NAMALWA (cell line): ENCODE results near the gene HEXB.
A peak's percentile ranks its signal among the peaks of the same experiment; 100 is the strongest.
"Not testable (repeated sequence)": the region's sequence is repeated elsewhere in the genome, so short reads cannot be mapped to it uniquely, and the experiment has no call there.

Source experiments
- DNase-seq: peaks from one replicate; pipeline ENCODE4 v3.0.0-alpha.2; 2015; ENCODE audit warnings: low spot score

The HEXB gene

DNA sequence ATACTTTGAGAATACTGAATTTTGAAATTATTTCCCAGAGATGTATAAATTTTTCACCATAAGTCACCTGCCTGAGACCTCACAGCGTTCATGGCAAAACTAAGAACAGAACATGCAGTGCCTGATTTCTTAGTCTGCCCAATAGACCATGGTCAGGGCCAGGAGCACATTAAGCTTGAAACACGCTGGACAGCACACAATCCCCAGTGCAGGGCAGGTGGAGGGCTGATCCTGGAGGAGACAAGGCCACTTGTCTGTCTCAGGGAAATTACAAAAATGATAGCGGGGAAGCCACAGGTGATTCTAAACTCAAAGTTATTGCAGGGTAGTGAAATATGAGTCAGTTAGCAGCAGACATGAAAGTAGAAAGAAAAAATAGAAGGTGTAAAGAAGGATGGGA is 25.9 kb upstream of the HEXB start:
- no peak for DNase-seq

DNA sequence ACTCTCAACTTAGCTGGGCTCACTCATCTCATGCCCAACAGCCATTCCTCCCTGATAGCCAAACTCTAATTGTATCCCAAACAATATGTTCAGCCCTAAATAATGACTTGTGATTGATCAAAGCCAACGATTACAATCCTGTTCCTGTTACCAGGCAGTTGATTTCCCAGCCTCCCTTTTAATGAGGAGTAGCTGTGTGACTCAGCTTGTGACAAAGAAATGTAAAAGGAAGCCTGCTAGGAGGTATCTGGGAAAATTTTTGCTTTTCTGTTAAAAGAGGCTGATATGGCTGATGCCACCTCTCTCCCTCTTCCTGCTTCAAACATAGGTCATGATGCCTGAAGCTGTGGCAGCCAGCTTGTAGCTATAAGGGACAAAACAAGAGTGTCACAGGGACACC is 24.9 kb upstream of the HEXB start:
- DNase-seq: no peak

DNA sequence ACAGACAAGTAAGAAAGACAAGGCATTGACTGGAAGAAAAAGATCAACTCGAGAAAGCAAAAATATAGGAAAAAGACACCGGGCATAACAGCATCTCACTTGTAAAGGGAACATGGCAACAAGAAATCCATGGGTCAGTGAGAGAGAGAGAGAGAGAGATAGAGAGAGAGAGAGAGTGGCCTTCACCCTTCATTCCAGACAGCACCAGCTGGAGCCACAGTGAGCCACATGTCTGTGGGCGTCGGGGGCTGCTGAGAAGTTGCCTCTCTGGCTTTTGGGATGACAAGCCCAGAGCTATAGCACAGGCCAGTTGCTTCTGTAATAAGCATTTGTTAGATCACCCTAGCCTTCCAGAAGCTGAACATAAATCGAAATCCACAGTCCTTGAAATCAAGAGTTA is 24.2 kb upstream of the HEXB start:
- no peak for DNase-seq

DNA sequence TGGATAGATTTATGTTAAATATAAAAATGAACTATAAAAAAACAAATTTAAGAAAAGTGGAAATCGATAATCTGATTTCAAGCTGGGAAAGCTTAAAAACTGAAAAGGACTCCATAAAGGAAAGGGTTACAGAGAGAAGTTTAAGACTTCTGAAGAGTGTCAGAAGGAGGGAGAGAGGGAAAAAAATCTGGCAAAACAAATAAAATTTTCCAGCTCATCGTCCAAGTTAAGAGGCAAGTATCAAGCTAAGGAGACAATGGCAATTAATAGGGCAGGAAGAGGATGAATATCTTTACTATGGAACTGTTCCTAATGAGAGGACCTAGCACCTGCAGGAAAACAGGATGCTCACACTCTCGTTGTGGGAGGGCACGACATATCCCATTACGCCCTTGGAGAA is 20.5 kb upstream of the HEXB start:
- DNase-seq: no peak

DNA sequence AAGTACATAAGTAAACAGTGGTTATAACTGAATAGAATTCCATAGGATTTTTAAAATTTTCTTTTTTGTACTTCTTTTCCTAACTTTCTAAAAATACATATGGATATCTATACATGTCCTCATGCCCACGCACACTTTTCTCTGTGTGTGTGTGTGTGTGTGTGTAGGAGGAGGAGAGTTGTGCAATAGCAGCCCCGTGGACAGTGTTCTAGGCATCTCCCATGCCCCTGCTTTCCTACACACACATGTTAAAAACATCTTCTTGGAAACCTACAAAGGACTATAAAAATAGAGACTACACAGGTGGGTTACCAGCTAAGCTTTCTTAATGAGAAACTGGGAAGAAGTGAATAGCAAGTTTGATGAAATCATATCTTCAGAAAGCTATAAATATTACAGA is 19.8 kb upstream of the HEXB start:
- no peak for DNase-seq

DNA sequence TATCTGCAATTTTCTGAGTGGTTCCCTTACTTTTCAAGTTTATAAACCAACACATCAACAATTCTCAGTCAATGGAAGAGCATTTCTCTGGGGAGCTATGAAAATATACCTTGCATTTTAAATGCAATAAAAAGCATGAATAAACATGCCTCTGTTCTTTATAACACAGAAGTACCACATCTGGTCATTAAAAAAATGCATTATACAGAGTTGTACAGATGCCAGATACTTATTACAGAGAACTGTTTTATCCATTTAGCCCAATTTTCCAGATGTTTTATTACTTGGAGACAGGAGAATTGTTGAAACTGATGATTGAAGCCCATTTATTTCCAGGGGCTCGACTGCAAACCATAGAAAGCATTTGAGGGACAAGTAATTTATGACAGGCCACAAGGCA is 19.2 kb upstream of the HEXB start:
- DNase-seq: no peak

DNA sequence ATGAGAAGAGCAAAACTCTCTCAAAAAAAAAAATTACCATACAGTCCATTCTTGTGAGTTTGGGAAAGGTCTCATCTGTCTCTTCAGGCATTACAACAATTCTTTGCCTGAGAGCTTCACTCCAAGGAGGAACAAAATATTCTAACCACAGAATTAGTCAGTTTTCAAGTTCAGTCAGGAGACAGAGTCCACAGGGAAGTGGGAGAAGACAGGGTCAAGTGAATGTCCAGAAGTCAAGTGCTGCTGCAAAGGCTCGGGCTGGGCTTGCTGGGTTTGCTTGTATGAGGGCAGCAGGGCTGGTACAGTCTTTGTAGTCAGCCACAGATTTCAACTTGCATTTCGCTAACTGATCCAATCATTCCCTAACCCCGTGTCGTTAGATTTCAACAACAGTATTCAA is 17.6 kb upstream of the HEXB start:
- no peak for DNase-seq

DNA sequence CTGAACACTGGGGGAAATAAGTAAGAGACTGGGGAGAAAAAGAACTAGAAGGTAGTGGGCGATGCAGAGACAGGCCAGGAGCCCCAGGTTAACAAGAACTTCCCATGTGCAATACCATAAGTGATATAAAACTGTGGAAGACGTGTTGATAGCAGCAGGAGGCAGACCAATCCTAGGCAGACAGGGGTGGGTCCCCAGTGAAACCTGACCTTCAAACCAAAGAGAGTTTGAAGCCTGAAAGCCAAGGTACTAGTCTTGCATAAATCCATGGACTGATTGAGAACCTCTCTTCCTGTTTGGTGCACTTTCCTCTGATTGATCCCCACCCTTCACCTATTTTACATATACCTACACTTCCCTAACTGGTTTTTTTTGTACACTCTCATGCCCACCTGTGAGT is 15.2 kb upstream of the HEXB start:
- no peak for DNase-seq

DNA sequence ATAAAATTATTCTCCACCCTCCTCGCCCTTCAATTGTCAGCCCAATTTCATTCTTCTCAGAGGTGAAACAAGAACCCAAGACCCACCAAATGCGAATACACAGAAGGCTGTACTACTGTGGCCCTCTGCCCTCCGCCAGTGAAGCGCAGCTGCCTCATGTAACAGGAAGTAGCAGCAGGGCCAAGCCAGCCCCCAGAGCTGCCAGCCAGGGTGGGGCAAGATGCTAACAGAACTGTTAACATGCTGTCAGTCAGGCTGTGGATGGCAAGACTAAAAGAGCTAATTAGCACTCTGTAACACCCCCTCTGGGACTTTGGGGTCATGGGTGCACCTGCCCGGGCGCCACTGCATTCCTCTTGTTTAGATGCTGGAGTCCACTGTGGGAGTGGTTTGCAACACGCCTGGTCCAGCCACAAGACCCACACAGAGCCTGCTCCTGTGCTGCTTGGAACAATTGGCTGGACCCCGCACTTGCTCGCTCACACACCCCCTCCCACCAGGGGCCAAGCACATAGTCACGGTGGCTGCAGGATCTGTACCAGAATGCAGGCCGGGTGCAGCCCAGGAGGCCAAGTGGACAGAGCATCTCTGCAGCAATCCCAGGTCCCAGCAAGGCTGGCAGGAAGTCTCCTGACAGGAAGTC is 14.5 kb upstream of the HEXB start:
- DNase-seq: no peak

DNA sequence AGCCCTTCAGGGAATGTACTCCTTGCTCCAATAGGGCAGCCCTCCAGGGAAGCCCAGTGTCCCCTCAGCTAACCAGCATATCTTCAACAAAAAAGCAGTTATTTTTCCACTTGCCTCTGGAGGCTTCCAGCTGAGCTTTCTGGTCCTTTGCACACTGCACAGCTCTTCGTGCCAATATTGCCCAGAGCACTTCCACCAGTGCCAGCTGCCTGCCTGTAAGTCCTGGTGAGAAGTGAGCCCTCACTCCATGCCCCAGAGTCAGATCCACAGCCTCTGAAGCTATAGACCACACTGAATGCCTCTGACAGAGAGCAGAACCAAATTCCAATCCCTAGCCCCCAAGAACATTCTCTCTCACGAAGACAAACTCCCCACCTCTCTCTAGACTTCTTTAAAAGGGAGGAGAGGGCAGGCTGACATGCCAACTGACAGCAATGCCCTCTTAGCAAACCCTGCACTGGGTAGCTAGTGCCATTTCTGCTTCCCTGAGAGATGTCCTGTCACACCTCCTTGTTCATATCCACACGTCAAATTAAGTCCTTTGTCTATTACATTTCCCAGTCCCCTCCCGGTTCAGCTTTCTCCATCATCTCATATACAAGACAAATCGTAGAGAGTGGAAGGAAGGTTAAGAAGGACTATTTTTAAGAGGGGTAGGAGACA is 12.7 kb upstream of the HEXB start:
- no peak for DNase-seq

DNA sequence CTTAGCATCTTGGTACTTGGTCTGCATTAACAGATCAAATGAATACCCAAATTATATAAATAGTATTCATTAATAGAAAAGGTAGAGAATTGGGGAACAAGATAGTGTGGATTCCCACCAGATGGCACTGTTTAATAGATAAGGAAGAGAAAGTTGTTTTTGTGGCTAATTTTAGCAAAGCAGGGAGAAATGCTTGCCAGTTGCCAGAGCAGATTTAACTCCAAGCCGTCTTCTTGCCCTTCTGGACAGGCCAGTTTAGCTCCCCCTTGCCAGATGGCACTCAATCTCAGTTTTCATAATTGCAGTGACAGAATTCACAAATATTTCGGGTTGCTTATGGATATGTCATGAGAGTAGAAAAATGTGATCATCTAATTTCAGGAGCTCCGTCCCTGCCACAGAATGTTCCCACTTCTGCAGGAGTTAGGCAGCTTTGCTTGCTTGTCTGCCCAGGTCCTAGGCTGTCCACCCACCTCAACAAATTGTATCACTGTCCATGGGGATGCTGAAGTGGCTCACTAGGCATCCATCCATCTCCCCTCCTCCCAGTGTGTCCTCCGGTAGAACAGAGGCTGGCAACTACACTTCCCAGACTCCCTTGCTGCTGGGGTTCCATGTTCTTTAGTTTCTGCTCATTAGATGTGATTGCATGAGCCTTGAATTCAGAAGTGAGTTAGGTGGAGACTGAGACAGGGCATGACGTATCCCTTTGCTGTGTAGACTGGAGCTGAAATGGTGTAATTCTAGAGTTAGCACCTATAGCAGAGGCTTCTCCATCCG is 11.8 kb upstream of the HEXB start:
- DNase-seq: peak; percentile 46

DNA sequence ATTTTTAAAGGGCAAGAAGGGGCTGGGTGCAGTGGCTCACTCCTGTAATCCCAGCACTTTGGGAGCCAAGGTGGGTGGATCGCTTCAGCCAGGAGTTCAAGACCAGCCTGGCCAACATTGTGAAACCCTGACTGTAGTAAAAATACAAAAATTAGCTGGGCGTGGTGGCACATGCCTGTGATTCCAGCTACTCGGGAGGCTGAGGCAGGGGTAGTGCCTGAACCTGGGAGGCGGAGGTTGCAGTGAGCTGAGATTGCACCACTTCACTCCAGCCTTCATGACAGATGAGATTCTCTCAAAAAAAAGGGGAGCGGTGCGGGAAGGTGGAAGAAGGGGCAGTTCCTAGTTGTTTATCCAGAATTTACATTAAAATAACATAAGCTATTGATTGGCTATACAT is 8.6 kb upstream of the HEXB start:
- DNase-seq: not testable (repeated sequence)

DNA sequence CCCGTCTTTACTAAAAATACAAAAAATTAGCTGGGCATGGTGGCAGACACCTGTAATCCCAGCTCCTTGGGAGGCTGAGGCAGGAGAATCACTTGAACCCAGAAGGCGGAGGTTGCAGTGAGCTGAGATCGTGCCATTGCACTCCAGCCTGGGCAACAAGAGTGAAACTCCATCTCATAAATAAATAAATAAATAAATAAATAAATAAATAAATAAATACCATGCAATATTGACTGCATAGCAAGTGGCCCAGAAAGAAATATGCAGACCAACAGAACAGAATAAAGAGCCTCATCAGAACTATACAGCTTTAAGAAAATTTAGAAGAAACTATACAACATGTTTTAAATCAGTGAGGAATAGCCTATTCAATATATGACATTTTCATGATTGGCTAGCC is 6.9 kb upstream of the HEXB start:
- not testable (repeated sequence) for DNase-seq

DNA sequence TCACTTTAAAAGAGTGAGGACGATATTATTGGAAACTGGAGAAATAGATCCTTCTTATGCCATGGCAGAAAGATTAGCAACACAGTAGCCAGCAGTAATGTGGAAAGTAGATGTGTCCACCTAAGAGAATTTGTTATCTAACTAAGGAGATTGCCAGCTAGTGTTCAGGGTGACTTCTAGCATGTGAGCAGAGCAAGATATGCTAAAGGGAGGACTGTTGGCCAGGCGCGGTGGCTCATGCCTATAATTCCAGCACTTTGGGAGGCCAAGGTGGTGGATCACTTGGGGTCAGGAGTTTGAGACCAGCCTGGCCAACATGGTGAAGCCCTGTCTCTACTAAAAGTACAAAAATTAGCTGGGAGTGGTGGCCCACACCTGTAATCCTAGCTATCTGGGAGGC is 5.7 kb upstream of the HEXB start:
- not testable (repeated sequence) for DNase-seq

DNA sequence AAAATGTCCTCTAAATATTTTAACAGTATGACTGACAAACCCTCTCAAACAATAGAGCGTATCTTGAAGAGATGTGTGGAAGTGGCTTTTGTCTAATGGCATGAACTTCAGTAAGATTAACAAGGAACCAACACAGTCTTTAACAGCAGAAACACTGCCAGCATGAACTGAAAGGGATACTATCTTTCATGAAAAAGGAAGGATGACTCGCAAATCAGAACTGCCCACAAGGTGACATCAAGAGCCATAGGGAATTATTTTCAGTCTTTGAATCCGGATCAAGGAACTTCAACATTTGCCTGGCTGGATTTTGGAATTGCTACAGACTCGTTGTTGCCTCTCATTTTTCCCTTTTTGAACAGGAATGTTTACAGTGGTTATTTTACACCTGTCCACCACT is 5.1 kb upstream of the HEXB start:
- DNase-seq: no peak

DNA sequence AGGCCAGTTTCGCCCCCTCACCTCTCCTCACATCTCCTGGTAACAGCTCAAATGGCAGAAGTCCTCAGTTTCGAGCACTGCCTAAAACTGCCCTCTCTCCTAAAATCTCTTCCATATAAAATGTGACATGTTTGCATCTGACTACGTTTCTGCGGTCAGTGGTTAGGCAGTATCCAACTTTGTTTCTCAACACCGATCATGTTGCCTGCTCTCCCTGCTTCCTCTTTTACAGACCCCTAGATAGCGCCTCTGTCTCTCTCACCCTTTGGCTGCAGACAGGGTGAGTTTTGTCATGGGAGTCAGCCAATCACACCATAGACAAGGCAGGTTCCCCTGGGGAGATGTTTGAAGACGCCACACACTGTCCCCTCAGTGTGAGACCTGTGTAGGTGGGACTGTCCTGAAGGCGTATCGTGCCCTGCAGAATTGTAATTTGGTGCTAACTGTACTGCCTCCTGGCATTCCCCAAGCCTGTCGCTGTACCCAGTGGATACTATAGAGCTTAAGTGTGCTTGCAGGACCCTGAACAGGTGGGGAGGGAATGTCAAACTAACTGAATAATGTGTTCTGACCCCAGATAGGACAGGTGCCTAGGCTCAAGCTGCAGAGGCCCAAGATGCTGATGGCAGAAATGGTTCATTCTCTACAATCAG is 1.1 kb downstream of the HEXB start:
- peak; percentile 52 for DNase-seq

DNA sequence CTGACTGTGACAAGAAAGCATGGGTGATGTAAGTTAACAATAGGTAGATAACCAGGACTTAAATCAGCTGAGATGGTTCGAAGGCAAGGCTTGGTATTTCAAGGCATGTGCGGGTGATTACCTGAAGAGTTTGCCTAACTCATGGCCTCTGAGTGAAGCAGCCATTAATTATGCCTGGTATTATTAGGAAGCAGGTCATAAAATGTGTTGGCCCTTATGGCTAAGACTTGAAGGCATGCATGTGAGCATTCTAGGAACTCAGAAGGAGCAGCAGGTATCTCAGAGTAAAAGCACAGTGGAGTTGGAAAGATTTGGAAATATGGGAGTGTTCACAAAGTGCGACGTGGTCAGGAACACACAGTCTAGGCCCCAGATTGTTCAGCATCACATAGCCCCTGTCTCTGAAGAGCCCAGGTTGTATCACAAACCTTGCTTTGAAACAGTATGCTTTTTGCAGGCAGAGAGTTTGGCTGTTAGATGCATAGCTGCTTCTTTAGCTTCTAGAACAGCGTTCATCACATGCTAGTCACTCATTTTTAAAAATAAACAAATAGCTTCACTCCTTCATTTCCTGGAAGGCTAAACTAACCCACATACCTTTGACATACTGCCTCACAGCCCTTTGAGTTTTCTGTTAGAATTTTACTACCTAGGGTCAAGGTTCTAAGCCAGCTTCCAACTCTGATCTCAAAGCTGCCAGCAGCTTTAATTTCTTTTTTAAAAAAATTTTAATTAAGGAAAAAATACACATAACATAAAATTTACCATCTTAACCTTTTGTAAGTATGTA is 2.1 kb downstream of the HEXB start:
- DNase-seq: no peak

DNA sequence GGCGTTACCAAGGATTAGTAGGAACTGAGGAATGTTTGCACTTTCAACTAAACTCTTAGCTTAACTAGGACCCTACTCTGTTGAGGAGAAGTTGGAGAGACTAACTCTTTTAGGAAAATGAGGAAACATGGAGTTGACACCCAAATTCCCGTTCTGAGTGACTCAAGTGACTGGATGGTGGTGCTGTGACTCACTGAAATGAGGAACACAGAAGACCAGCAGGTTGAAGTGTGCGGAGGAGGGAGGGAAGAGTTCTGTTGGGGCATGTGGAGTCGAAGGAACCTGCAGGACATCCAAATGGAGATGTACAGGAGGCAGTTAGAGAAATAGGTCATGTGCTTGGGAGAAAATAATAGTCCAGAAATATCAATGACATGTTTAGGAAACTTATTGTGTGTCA is 8.2 kb downstream of the HEXB start:
- no peak for DNase-seq

DNA sequence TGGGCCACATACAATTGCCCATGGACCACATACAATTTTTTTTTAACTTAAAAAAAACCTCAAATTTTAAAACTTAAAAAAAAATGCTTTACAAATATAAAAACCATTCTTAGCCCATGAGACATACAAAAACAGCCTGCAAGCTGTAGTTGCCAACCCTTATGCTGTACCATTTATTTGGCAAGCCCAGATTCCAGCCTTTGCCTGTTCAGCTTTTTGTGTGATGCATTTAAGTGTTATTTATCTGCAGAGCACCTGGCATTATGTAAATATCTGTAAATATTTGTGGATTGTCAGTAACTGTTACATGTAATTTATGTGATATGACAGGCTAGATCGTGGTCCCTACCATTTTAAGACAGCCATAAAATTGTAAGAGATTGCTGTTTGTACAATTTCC is 32.6 kb downstream of the HEXB start:
- no peak for DNase-seq

DNA sequence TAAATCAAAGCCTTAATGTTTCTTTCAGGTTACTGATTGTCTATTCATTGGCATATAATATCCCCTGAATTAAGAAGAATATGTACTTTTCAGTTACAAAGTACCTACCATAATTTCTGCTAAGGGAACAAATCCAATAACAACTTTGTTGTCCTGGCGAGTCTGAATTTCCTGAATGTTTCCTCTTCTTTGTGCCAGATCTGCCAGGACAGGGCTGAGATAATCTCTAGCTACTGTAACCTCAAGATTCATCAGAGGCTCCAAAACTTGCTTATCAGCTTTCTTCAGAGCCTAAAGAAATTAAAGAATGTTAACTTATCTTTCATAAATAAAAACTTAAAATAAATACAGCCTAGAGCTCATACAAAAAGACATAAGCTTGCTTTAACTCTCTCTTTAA is 37.2 kb downstream of the HEXB start:
- no peak for DNase-seq

DNA sequence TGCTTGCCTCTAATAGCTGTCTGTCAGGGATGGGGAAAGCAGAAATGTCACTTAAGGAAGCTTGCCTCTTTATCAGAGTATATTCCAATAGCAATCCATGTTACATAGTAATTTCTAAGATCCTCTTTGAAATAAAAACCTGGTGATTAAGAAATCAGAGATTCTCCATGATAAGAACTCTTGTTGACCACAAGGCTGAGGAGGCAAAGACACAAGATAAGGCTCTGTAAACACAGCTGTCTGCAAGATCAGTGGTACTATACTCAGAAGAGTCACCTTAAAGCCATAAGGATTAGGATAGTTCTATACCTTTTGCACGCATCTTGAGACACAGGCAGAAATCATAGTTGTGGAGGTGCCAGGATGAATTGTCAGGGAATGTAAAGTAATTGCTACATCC is 40.3 kb downstream of the HEXB start:
- no peak for DNase-seq

DNA sequence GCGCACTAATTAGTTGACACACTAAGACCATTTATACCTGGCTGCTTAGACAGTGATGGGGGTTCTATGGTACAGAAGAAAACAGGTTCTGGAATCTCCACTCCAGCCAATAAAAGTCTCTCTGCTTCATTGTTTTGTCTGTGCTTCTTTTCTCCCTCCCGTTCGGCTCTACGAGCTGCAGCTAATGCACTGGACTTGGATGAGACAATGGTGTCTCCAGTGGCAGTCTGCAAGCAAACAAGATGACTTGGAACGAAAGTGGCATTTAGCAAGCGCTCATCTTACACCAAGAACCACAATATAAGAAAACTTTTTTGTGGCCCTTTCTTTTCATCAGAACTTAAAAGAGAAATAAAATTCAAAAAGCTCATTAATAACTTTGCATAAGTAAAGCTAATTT is 51.7 kb downstream of the HEXB start:
- no peak for DNase-seq
